Thyroid gland (tissue), 4 donors: ENCODE data around the gene NUBP1.

Experiments
- CTCF ChIP-seq, 6 experiments: fragments of 200-600 bp in 3 of 6; fragments of 450-650 bp in 3 of 6; sonication (generic) in 3 of 6; IDR thresholded peaks; one replicate each; pipeline ENCODE4 v1.5.1; 2016 to 2019; ENCODE audit warnings: antibody characterized with exemption in 6 of 6, mild to moderate bottlenecking in 2 of 6, inconsistent platforms in 1 of 6, moderate library complexity in 1 of 6
- POLR2A ChIP-seq, 2 donors: fragments of 450-650 bp; IDR thresholded peaks; one replicate each; pipeline ENCODE4 v1.6.1; 2017; ENCODE audit warnings: antibody characterized with exemption in 2 of 2, mild to moderate bottlenecking in 2 of 2, moderate library complexity in 1 of 2

GRCh38 chr16:10741844-10742243 is 1.8 kb upstream of the NUBP1 start:
- TF ChIP-seq CTCF (IDR thresholded peaks at IDR 0.05): no peak
- TF ChIP-seq POLR2A (IDR thresholded peaks at IDR 0.05): no peak
